Measurements from ENCODE around the gene PPP1R1B.
A peak's percentile ranks its signal among the peaks of the same experiment; 100 is the strongest.

- no peak for TF ChIP-seq RAD21 (IDR thresholded peaks at IDR 0.05; ENCODE audit: low read depth)
- no peak for TF ChIP-seq TAF1 (IDR thresholded peaks at IDR 0.05; ENCODE audit: low read depth)
- TF ChIP-seq NFIC (IDR thresholded peaks at IDR 0.05) = peak; percentile 90
- TF ChIP-seq, protein P1, sequence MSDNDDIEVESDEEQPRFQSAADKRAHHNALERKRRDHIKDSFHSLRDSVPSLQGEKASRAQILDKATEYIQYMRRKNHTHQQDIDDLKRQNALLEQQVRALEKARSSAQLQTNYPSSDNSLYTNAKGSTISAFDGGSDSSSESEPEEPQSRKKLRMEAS (IDR thresholded peaks at IDR 0.05) = peak; percentile 73; the same call in 1 of the 2 replicates
- TF ChIP-seq TEAD4 (IDR thresholded peaks at IDR 0.05) = no peak
- no peak for TF ChIP-seq REST (IDR thresholded peaks at IDR 0.05; ENCODE audit: low read depth)
These were observed 9.1 kb upstream of the PPP1R1B start for GRCh38 chr17:39617446-39618245.

Data from Ishikawa (cell line).